ENCODE results near the gene PHLDB2.

GRCh38 chr3:111813441-111813840 is 45.6 kb upstream of the PHLDB2 start:
- TF ChIP-seq POLR2A (IDR thresholded peaks at IDR 0.05): no peak
- TF ChIP-seq, protein P1, sequence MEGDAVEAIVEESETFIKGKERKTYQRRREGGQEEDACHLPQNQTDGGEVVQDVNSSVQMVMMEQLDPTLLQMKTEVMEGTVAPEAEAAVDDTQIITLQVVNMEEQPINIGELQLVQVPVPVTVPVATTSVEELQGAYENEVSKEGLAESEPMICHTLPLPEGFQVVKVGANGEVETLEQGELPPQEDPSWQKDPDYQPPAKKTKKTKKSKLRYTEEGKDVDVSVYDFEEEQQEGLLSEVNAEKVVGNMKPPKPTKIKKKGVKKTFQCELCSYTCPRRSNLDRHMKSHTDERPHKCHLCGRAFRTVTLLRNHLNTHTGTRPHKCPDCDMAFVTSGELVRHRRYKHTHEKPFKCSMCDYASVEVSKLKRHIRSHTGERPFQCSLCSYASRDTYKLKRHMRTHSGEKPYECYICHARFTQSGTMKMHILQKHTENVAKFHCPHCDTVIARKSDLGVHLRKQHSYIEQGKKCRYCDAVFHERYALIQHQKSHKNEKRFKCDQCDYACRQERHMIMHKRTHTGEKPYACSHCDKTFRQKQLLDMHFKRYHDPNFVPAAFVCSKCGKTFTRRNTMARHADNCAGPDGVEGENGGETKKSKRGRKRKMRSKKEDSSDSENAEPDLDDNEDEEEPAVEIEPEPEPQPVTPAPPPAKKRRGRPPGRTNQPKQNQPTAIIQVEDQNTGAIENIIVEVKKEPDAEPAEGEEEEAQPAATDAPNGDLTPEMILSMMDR (IDR thresholded peaks at IDR 0.05): no peak
